HG02885 (cell line): ENCODE data around the gene TARBP2.

ENCODE experiments used
- ATAC-seq: cut with Tn5 transposase; IDR thresholded peaks from one replicate; pipeline ENCODE4 v1.9.1; 2021; ENCODE audit warnings: mild to moderate bottlenecking; ENCODE audit not compliant: unreplicated experiment, poor library complexity

Gene TARBP2, protein sequence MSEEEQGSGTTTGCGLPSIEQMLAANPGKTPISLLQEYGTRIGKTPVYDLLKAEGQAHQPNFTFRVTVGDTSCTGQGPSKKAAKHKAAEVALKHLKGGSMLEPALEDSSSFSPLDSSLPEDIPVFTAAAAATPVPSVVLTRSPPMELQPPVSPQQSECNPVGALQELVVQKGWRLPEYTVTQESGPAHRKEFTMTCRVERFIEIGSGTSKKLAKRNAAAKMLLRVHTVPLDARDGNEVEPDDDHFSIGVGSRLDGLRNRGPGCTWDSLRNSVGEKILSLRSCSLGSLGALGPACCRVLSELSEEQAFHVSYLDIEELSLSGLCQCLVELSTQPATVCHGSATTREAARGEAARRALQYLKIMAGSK

DNA sequence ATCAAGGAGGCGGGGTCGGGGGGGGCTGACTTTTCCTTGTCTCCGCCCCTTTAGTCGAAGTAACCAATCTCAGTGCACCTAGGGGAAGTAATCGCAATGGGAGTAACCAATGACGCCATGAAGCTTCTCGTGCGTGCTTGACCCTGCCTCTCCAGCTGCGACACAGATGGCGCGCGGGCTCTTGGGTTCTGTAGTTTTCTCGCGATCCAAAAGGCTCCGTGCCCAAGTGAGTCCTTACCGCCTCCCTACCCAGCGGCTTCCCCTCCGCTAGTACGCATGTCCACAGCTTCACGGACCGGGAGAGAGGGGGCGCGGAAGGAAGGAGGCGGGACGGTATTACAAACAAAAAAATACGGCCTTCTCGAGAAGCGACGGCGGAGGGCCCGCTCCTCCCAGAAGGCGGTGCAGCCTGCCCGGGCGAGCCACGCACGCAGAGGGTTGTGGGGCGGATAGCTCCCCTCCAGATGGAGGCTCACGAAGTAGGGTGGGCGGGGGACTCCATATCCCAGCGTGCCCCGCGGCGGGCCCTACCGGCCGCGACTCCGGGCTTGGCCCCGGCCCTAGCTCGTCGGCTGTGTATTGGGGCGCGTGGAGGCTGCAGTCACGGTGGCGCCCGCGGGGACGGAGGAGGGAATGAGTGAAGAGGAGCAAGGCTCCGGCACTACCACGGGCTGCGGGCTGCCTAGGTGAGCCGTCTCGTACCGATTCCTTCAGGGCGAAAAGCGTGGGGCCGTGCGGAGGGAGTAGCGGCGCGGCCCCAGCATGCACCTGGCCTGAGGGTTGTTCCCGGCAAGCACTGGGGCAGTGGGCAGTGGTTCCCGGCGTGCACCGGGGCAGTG, at the start of gene TARBP2:
TSS of gene TARBP2 (plus strand) at position 508 of the 839 bp plus-strand sequence. CDS start at position 634, 126 bp downstream.
- ATAC-seq, result peak; percentile 83

GRCh38 chr12:53451661-53452158, 49.4 kb upstream of the TARBP2 start, which contains the start of gene PCBP2:
Gene PCBP2 (plus strand): TSS chr12:53452102. CDS start chr12:53454801, 2,699 bp downstream.
- peak; percentile 95 for ATAC-seq

- peak; percentile 37 for ATAC-seq
Measured at GRCh38 chr12:53452159-53453077, 48.7 kb upstream of the TARBP2 start.

- ATAC-seq, result no peak
Measured at GRCh38 chr12:53453953-53454640, 47.0 kb upstream of the TARBP2 start.

DNA sequence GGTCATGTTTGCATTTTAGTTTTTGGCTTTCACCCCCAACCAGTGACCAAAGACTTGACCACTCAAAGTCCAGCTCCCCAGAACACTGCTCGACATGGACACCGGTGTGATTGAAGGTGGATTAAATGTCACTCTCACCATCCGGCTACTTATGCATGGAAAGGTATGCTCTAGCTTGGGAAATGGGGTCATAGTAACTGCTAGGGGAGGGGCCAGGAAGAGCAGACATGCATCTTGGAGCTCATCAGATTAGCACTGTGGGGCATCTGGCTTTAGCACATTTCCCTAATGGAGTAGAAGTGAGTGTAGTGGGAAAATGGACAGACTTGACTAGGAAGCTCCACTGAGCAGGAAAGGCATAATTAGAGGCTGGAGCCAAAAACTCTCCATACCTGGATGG, 46.4 kb upstream of the TARBP2 start:
- no peak for ATAC-seq

DNA sequence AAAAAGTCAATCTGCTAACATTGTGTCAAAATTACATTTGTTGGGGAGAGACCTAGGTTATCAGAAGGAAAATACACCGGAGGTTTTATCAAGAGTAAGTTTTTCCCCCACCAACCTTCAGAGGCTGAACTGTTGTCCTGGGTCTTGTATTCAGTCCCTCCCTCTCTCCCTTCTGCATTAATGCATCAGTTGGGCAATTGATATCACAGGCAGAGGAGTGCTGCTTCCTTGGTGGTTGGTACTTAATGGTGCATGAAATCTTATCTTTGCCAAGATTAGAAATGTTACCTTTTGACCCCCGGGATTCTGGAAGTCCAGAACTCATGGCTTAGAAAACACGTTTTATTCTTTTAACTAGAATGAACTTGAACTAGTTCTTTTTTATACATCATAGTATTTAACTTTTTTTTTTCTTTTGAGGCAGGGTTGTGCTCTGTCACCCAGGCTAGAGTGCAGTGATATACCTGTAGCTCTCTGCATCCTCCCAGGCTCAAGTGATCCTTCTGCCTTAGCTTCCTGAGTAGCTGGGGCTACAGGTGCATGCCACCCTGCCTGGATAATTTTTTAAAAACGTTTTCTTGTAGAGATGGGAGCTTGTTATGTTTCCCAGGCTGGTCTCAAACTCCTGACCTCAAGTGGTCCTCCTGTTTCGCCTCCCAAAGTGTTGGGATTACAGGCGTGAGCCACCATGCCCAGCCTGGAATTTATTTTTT, 44.3 kb upstream of the TARBP2 start:
- ATAC-seq, result no peak

DNA sequence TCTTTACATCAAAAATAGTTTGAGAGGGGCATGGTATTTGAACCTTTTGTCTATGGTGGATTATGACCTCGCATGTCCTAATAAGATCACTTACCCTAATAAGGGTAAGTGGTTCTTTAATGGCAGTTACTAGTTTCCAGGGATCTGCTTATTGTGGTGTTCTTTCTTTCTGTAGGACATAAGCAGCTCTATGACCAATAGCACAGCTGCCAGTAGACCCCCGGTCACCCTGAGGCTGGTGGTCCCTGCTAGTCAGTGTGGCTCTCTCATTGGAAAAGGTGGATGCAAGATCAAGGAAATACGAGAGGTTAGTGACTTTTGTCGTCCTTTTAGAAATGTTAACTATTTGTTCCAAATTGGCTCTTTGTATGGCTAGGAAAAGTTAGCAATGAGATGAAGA, 42.0 kb upstream of the TARBP2 start:
- no peak for ATAC-seq

- no peak for ATAC-seq
Measured at GRCh38 chr12:53461059-53461458, 40.0 kb upstream of the TARBP2 start.

DNA sequence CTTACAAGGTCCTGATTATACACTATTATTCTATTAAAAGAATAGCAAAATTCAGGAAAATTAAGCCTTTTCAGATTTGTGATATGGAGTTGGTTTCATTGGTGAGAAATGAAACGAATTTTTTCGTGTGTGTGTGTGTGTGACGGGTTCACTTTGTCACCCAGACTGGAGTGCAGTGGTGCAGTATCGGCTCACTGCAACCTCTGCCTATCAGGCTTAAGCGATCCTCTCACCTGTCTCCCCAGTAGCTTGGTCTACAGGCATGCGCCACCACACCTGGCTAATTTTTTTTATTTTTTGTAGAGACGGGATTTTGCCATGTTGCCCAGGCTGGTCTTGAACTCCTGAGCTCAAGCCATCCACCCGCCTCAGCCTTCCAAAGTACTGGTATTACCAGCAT, 39.5 kb upstream of the TARBP2 start:
- ATAC-seq, result no peak

- no peak for ATAC-seq
Measured at GRCh38 chr12:53462935-53463334, 38.1 kb upstream of the TARBP2 start.

DNA sequence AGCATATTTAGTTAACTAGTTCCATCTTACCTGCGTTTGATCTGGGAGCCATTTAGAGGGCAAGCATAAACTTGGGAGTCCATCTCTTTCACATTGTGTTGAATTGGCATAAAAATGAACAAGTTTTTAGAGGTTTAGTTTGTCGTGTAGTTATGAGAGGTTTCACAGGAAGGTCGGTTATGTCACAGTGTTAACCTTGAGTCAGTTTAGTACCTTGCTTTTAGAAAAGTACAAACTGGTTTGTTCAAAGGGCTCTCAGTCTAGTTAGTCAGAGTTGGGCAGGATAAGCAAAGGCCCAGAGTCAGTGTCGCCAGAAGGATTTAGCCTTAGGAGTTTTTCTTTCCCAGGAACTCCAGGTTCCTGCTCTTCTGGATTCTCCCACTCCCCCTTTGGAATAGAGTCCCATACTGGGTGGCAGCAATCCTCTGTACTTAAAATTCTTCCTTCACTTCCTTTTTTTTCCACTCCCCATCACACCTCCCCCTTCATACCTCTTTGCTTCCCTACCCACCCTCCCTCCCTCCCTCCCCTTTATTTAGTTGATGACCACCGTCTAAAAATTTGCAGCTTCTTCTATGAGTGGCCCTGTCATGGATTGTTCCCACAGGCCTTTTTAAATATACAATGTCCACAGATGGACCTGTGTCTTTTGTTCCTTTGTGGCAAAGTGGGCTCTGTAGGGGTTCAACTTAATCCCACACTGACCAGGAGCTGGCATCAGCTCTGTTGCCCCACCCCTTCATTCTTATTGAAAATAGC, 37.1 kb upstream of the TARBP2 start:
- no peak for ATAC-seq

DNA sequence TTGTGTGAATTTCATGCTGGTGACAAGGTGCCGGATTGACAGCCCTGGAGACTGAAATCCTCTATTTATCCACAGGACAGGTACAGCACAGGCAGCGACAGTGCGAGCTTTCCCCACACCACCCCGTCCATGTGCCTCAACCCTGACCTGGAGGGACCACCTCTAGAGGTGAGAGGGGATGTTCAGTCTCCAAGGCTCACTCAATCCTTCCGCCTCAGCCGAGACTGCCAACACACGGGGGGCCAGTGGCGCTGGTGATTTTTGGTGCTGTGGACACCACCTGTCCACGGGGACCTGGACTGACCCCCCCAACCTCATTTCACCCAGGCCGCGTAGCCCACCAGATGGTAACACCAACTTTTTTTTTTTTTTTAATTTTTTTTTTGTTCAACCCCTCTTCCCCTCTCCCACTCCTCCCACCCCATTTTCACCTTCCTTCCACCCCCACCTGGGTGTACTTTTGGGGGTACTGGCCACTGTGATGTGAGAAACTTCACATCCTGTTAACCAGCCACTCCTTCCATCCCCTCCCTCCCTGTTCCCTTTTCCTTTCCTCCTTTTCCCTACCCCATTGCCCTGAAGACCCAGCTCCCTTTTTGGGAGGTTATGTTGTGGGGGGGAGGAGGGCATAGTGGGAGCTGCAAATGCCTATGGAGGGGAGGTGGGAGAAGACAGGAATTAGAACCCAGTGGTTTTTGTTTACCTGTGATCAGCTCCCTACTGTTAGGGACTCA, 36.2 kb upstream of the TARBP2 start:
- ATAC-seq, result no peak

DNA sequence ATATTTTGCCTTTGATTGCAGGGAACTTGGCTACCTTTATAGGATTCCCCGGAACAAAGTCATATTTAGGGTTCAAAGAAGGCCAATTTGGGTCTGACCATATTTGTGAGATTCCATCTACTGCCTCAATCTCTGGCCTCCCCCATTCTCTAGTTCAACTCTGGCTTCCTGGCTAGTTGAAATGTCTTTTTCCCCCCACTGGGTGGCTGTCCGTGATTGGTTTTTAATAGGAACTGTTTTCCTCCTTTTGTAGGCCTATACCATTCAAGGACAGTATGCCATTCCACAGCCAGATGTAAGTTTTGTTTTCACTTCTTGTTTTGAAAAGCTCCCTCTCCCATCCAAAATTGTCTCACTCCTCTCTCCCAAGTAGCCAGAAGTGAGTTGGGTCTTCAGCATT, 35.4 kb upstream of the TARBP2 start:
- no peak for ATAC-seq

DNA sequence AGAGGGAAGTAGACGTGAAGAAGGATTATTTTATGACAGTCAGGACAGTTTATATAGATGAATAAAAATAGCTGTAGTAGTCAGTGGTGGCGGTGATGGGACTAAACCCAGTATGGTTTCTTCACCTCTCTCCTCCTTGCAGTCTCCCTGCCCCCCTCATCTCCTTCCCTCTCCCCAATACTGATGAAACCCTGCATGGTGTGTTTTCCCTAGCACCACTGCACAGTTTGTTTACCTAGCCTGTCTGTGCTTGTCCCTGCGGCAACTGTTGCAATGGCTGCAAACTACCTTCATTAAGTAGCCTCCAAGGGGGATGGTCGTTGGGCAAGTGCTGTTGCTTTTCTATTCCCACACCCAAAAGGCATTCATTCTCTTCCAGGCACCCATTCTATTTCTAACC, 34.4 kb upstream of the TARBP2 start:
- ATAC-seq, result no peak

- ATAC-seq, result no peak
Measured at GRCh38 chr12:53467082-53467481, 34.0 kb upstream of the TARBP2 start.

DNA sequence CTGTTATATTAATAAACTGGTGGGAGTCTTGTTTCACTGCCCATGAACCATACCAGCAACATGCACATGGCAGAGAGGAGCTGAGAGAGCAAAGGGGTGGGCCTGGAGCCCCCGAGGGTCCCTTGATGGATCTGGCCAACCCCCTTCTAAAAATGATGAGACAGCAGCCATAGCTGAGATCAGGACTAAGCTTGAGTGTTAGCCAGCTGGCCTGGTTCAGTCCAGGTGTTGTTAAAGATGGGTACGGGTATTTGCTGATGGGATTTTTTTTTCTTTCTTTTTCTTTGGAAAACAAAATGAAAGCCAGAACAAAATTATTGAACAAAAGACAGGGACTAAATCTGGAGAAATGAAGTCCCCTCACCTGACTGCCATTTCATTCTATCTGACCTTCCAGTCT, 33.2 kb upstream of the TARBP2 start:
- no peak for ATAC-seq

DNA sequence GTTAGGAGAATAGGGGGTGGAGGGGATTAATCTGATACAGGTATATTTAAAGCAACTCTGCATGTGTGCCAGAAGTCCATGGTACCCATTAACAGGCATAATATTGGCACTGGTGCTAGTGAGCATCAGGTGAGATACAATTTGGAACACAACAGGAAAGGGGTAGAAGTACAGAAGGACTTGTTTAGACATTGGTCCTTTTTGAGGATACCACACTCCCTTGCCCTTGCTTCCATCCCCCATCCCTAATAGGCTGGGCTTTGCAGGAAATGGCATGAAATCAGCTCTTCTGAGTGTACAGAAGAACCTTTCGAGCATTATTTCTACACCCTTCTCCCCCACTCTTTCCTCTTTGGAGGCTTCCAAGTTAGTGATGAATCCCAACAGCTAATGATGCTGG, 32.8 kb upstream of the TARBP2 start:
- ATAC-seq, result no peak
